Stimulated activated CD4-positive, alpha-beta T cell treated with anti-CD3 and anti-CD28 coated beads, Interleukin-1b, Interleukin-23, amount 100 ng/mL, for 1 hour (primary cell): ENCODE results near the gene ZNF385A.

ENCODE experiments used
- DNase-seq, 2 donors: peaks; one replicate each; pipeline ENCODE4 v3.0.0-alpha.2; 2020; ENCODE audit warnings: low read depth in 2 of 2

ZNF385A gene

DNA sequence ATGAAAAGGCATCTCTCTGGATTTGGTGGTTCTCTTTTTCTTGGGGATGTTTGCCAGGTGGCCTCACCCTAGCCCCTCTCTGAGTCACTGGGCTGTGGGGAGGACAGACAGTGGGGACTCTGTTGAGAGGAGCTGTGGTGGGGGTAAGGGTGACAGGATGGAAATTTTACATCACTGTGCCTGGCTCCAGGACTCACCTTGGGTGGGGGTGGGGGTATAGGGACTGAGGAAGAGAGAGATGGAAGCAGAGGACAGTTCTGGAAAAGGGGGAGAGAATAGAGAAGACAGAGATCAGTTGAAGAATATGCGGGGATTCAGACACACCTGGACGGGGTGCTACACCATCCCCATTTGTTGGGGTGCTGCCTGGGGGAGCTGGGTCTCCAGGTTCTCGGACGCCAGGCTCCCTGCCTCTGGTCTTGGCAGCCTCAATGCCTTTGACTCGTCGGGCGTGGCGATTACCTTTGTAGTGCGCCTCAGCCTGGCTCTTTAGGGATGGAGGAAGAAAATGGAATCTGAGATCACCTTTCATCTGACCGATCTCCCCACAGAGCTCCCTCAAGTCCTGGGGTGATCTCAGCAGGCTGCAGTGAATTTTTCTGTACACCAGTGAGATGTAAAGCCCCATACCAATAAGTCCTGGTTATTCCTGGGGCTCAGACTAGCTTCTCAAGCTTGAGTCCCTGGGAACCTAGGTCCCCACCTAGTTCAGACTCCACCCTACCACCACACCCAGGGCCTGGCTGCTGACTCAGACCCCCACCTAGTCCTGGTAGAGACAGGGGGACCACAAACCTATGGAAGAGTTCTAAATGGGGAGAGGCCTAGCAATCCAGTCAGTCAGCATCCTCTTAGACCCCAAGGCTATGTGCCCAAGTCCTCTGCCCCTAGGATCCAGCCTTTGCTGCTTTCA, 10.6 kb downstream of the ZNF385A start:
- no peak for DNase-seq

DNA sequence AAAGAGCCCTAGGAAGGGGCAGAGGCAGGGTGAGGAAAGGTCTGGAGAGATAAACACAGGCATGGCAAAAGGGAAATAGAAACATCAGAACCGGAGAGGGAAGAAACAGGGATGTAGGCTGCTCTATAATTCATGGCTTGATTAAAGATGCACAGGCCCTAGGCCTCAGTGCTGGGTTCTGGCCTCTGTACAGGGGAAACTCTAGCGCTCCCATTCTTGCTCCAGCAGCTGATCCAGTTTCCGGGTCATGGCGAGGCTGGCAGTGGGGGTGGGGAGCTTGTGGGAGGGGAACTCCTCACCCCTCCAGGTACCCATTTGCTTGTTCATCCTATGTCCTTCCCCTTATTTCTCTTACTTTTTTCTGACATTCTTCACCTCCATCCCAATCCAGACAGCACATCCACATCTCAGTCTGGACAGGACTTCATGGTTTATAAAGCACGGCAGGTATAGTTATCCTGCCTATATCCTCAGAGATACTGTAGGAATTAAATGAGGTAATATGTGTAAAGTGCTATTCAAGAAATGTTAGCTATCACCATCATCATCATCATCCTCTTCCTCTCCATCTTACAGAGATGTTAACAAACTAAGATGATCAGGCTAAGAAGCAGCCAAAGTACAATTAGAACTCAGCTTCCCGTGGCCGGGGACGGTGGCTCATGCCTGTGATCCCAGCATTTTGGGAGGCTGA, 12.3 kb downstream of the ZNF385A start:
- no peak for DNase-seq

GRCh38 chr12:54371328-54372112, 13.0 kb downstream of the ZNF385A start:
- DNase-seq, result no peak

DNA sequence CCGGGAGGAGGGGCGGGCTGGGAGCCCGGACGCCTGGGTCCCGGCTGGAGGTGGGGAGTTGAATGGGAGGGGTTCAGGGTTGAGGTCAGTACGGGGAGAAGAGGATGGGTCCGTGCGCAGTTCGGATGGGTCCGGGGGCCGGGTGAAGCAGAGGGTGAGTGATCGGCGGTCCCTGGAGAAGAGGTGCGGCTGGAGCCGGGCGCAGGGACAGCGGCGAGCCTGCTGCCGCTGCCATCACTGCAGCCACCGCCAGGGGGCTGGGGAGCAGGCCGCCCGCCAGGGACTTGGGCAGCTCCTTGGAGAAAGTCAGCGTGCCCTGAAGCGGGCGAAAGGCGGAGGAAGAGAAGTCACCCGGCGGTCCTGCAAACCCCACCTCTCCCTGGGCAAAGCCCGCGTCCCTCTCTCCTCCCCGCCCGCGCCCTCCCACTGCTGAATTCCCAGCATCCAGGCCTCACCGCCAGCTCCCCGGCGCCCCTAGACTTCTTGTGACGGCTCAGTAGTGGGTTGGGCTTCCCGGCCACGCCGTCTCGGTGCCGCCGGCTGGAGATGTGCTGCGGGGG, 14.3 kb downstream of the ZNF385A start:
- DNase-seq, result no peak

DNA sequence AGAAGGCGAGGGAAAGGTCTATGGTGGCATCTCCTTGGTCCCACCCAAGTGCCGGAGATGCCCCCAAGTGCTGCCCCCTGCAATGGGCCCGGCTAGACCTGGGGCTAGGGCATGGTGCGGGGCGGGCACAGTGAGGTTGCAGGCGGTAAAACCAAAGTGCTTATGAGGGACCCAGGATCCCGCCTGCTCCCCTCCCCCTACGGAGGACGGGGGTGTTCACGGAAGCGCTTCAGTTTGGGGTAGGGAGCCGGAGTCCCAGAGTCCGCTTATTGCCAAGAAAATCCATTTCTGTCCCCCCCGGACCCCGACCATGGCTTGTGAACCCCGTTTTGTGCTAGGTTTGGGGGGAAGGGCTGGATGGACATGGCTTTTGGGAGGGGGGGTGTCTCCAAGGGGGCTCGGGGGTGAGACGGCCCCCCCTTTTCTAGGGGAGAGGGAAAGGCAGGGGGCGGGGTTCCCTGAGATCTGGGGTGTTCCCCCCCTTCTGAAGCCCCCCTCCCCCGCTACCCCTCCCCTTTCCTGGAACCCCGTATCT, 14.9 kb downstream of the ZNF385A start:
- DNase-seq, result no peak

GRCh38 chr12:54368709-54369596, 15.6 kb downstream of the ZNF385A start:
- DNase-seq, result peak; percentile 70 to 88

DNA sequence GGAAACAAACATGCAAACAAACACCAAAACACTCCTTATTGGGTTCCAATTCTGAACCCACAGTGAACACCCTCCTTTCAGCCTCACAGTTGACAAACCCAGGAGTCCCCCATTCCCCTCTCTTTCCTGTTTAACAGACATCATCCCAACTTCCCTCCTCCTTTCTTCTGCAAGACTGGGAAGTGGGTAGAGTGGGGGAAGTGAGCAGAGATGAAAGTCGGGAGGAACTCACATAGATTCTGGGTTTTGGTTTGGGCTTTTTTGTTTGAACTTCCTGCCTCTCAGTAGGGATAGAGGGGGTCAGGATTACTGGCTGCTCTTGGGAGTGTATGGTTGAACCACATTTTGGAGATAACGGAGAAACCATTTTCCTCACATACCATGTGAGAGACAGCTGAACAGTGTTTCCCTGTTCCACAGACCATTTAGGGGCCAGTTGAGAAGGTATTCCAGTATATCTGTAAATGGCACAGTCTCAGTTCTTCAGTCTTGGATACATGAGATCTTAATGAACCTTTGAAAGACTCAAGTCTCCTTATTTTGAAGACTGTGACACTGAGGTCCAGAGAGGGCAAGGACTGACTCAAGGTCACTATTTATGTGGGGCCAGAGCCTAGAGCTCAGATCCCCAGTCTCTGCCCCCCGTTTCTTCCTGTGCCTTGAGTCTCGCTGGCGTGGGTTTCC, 16.4 kb downstream of the ZNF385A start:
- no peak for DNase-seq

- DNase-seq, result no peak
These were observed 20.1 kb downstream of the ZNF385A start, which contains the start of gene GPR84 for GRCh38 chr12:54364413-54364812. TSS of gene GPR84 (minus strand) at chr12:54364486. CDS start at chr12:54363851, 635 bp downstream.

DNA sequence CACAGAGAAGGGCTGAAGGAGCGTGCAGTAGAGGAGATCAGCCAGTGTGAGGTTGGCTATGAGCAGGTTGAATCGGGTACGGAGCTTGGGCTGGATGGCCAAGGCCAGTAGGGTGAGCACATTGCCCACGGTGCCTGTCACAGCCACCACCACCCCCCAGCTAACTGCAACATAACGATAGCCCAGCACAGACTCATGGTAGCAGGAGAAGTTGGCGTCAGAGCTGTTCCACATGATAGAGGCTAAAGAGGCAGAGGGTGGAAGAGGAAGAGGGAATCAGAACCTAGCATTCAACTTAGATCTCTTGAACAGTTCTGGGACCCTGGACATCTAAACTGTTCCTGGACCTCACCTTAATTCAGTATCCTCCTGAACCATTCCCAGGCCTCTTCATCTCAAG, 20.9 kb downstream of the ZNF385A start:
- no peak for DNase-seq

DNA sequence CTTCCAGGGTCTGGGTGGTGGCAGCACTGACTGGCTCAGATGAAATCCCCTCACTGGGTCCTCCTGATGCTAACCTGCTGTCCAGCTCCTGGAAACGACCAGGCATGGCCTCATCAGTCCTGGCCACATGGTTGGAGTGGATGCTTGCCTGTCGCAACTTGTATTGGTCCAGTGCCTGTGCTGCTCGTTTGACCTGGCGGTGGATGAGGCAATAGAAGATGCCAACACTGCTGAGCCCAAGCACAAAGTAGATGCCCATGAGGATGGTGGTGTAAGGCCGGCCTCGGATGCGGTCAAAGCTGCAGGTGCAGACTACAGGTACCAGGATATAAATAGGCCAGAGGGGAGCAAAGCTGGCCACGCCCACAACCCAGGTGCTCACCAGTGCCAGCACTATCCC, 21.5 kb downstream of the ZNF385A start:
- no peak for DNase-seq

GRCh38 chr12:54360717-54361456, 23.6 kb downstream of the ZNF385A start:
- no peak for DNase-seq

GRCh38 chr12:54359762-54360351, 24.7 kb downstream of the ZNF385A start:
- no peak for DNase-seq

DNA sequence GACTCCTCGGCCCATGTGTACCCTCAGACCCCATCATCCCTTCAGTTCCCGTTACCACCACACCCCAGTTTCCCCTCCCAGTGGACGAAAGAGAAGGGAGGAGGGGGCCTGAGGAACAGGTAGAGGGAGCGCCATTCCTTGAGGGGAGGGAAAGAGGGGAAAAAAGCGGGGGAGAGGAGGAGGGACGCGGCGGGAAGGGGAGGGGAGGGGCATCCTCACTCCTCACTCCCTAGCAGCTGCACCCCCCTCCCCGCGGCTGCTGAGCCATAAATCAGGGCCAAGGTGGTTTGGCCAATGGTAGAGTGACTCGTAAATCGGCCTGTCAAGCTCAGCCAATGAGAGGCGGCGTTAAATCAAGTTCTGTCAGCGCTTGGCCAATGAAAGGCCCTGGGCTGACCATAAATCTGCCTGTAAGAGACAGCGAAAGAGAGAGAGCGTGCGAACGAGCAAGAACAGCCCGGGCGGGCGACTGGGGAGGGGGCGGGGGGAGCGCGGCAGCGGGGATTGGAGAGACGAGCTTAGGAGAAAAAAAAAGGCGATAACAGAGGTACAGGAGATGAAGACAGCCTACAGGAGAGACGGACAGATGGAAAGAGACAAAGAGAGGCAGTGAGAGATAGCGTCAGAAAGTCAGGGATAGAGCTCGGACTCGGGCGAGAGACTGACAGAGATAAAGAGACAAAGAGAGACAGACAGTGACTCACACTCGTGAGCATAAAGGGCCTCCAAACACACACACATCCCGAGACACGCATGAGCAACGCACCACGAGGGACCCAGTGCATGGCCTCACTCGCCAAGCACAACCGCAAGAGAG, 25.4 kb downstream of the ZNF385A start:
- DNase-seq, result peak; percentile 74 to 85

DNA sequence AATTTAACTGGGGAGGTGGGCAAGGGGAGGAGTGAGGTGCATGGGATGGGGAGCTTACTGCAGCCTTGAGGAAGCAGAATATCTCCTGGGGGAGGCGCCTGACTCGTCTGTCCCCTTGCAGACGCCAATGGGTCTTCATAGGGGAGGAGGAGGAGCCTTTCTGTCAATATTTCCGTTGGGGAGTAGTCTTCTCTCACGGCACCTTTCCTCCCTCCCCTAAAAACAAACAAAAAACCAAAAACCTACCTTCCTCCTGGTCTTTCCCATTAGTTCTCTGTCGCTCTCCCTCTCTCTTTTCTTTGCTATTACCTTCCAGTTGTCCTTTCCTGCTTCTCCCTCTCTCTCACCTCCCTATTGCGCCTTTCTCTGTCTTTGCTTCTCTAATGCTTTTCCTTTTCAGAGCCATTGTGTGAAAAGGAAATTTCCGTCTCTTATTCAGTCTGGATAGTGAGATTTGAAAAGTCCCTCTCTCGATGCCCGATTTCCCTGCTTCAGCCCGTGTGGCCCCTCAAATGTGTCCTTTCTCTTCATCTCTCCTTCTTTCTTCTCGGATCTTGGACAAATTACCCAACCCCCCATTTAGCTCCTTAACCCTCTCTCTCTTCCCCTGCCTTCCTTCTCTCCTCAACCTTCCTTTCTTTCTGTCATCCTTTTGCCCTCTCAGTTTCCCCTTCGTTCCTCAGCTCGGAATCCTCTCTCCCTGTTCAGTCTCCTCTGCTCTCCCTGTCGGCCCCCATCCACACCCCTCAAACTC, 26.2 kb downstream of the ZNF385A start:
- DNase-seq, result no peak

DNA sequence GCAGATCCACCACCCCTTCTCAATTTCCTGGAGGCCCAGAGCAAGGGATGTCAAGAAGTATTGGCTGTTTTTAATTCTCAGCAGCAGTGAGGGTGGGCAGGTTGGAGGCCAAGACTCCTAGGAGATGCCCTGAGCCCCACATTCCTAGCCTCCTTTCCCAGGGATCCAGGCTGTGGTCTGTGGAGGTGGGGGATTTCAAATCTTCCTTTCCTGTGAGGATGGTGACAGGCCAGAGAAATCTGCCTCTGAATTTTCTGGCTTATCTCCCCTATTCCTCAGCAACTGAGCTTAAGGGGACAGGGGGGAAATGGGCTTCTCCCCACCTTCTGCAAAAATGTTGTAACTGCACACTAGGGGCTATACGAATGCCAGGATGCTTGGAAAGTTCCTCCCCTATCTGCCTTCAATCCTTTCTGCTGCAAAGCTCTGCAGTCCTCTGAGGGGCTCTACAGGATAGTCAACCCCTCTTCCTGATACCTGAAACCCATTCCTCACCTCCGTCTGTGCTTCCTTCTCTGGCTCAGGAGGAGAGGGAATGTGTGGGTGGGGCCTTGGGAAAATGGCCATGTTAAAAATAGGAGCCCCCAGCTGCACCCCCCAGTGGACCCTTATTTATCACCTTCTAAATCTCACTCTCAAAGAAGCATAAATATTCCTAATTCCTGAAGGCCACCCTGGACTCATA, 26.9 kb downstream of the ZNF385A start:
- no peak for DNase-seq

DNA sequence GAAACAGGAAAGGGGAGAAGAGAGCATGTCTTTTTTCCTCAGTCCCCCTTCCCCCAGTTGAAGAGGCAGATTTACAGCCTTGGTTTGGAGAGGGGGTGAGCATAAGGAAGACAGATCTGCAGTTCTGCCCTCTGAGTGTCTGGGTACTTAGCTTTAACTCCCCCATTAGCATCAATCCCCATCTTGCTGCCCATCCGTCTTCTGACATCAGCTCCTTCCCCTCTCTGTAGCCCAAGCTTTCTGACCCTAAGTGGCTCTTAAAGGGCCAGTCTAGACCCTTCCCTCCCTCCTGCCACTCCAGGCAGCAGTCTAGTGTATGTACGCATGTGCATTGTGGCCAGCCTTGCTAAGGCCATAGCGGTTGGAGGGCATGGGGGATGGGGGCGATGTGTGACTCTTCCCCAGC, 27.6 kb downstream of the ZNF385A start:
- DNase-seq, result no peak

DNA sequence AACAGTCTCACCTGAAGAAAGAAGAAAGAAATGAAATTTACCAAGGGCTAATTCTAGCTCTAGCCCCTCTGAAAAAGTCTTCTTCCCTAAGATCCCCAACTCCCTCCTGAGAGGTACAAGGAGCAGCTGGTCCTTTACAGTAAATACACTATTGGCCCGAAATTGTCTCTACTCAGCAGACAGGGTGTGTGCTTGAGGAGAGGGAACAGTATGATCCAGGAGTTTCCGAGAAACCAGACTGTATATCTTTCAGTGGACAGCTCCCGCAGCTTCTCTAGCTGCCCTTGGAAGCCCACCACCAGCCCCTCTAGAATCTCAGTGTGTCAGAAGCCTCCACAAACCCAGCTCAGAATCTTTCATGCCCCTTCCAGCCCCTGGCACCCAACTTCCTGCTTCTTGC, 28.3 kb downstream of the ZNF385A start:
- DNase-seq, result no peak
